Measurements from ENCODE around the gene NAB2. TPM values are rescaled to one million over a fixed set of nuclear protein-coding genes. Genes with fewer than 3 reads are reported as not detected.

NAB2 gene
- total and polyA plus RNA-seq, 9 of the 15 experiments (the other 6 are each of a cell fraction or from before 2014, with no cell fraction given) = 0.45 to 40.9 (median 20.4) TPM

DNA sequence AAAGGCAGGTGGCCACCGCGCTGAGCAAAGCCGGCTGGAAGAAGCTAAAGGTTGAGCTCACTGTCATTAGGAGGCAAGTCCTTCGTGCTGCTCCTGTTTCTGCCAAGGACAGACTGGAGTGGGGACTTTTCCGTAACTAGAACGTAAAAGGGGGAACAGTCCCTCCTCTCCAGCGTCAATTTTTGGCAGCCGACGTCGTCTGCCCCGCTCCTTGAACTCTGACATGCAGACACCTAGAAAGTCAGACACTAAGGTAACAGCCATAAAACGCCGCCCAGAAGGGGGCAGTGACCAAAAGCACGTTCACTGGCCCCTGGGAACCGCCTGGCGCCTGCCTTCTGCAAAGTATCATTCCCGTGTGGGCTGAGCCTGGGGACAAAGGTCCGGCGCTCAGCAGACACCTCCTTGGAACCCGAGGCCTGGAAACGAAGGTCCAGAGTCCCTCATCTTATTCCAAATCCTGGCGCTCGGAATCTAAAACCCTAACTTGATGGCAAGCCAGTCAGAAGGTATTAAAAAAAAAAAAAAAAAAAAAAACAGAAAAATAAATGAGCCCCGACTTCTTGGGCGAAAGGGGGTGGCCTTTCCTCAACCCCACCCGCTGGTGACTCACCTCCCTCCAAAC lies 38.3 kb downstream of the NAB2 start:
- FAIRE-seq = peak; percentile 74
- H3K9me3 ChIP-seq (replicated peaks; ENCODE audit: control insufficient read depth, insufficient read depth, low read depth, low read length) = peaks cover 7% of the 10 kb centered on the region
- H3K4me1 ChIP-seq (replicated peaks in 1 of 2; ENCODE audit: control insufficient read depth in 2 of 2, insufficient read depth in 2 of 2, low read length in 2 of 2) = peaks cover 9 to 28% of the 10 kb centered on the region in 2 experiments
- peak; percentile 66 to 88 (median 71) for DNase-seq (ENCODE audit: extremely low read depth in 1 of 4, low spot score in 3 of 4)
- no peaks in the 10 kb centered on the region for H3K27me3 ChIP-seq (ENCODE audit: control insufficient read depth in 2 of 2, insufficient read depth in 2 of 2, low read length in 2 of 2)
- intact Hi-C loops (cut with micrococcal nuclease) (loop anchor here (10.0 kb wide), 1 partner anchor 118 kb away; no protein-coding TSS in a partner anchor), in situ Hi-C loops (cut with MboI) (no loop called here)
- no peaks in the 10 kb centered on the region for H3K79me2 ChIP-seq (ENCODE audit: control insufficient read depth, insufficient read depth, low read length)
- ChIA-PET POLR2A (interaction anchor here (0.8 to 1.5 kb wide), 7 partner anchors 9 to 66 kb away, joined by 3 to 6 read pairs (median 4); no protein-coding TSS in a partner anchor), CTCF (ENCODE audit: low intra/inter-chr PET ratio) (interaction anchor here (0.6 to 1.2 kb wide), 4 partner anchors 47 to 69 kb away, joined by 3 to 5 read pairs (median 4); no protein-coding TSS in a partner anchor)
- BruUV-seq (replicated peaks) = no TSS peak
- H3K4me2 ChIP-seq (ENCODE audit: insufficient read depth, low read length) = peak overlapping the region; percentile 86
- peak overlapping the region; percentile 59 for H3K4me3 ChIP-seq
- H3K36me3 ChIP-seq (ENCODE audit: control insufficient read depth, insufficient read depth, low read length) = no peaks in the 10 kb centered on the region
- H2AFZ ChIP-seq (ENCODE audit: low read depth, low read length) = peak overlapping the region; percentile 91
- no peak overlapping the region for H3K27ac ChIP-seq (ENCODE audit: extremely low read depth, low read depth, low read length)
- no peaks in the 10 kb centered on the region for H4K20me1 ChIP-seq (replicated peaks; ENCODE audit: control insufficient read depth, insufficient read depth, low read length)
- peak; percentile 91 for ATAC-seq
- H3K9me1 ChIP-seq (ENCODE audit: control insufficient read depth, insufficient read depth, low read length) = no peaks in the 10 kb centered on the region
- 3% methylated on average over 24 of the region's 26 CpGs for WGBS (ENCODE audit: insufficient coverage, low coverage, missing lambda C conversion rate)
- H3K9ac ChIP-seq (ENCODE audit: insufficient read depth in 1 of 2, low read depth in 2 of 2, low read length in 2 of 2) = peak overlapping the region; percentile 23 to 95; a peak in 3 of 4 replicates
- TF ChIP-seq CBX3 (IDR thresholded peaks at IDR 0.05; ENCODE audit: borderline replicate concordance in 1 of 2, low read length in 2 of 2) (peak in 1 of 2 experiments; percentile 49; a peak in 1 of 3 replicates), TEAD4 (IDR thresholded peaks at IDR 0.05; ENCODE audit: low read length) (no peak), TEAD4 (CRISPR knock-in tag; IDR thresholded peaks at IDR 0.05; ENCODE audit: borderline replicate concordance) (no peak), HDAC2 (IDR thresholded peaks at IDR 0.05) (peak; percentile 37; the same call in 1 of the 2 replicates), TEAD1 (CRISPR knock-in tag; IDR thresholded peaks at IDR 0.05) (no peak), HNRNPLL (IDR thresholded peaks at IDR 0.05; ENCODE audit: low read depth, low read length, poor library complexity, severe bottlenecking) (no peak), ZNF436 (CRISPR knock-in tag; IDR thresholded peaks at IDR 0.05) (no peak), MAFF (IDR thresholded peaks at IDR 0.05; ENCODE audit: low read length) (no peak), ARHGAP35 (IDR thresholded peaks at IDR 0.05; ENCODE audit: partially characterized antibody) (no peak), SIX5 (IDR thresholded peaks at IDR 0.05; ENCODE audit: borderline replicate concordance in 1 of 2, insufficient read depth in 1 of 2, low read depth in 1 of 2, low read length in 2 of 2) (no peak), ZBTB7A (IDR thresholded peaks at IDR 0.05; ENCODE audit: borderline replicate concordance, control insufficient read depth, low read depth, low read length) (peak; percentile 52; the same call in 1 of the 2 replicates), U2AF2 (optimal IDR thresholded peaks at IDR 0.05; ENCODE audit: low read depth, low read length) (no peak), SMAD4 (CRISPR knock-in tag; conservative IDR thresholded peaks at IDR 0.05) (peak; percentile 58), RB1 (IDR thresholded peaks at IDR 0.05; ENCODE audit: low read depth) (peak; percentile 65; the same call in 1 of the 2 replicates)
- TF ChIP-seq, protein P1, sequence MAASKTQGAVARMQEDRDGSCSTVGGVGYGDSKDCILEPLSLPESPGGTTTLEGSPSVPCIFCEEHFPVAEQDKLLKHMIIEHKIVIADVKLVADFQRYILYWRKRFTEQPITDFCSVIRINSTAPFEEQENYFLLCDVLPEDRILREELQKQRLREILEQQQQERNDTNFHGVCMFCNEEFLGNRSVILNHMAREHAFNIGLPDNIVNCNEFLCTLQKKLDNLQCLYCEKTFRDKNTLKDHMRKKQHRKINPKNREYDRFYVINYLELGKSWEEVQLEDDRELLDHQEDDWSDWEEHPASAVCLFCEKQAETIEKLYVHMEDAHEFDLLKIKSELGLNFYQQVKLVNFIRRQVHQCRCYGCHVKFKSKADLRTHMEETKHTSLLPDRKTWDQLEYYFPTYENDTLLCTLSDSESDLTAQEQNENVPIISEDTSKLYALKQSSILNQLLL (CRISPR knock-in tag; IDR thresholded peaks at IDR 0.05; ENCODE audit: borderline replicate concordance) = no peak
- TF ChIP-seq, protein P2, sequence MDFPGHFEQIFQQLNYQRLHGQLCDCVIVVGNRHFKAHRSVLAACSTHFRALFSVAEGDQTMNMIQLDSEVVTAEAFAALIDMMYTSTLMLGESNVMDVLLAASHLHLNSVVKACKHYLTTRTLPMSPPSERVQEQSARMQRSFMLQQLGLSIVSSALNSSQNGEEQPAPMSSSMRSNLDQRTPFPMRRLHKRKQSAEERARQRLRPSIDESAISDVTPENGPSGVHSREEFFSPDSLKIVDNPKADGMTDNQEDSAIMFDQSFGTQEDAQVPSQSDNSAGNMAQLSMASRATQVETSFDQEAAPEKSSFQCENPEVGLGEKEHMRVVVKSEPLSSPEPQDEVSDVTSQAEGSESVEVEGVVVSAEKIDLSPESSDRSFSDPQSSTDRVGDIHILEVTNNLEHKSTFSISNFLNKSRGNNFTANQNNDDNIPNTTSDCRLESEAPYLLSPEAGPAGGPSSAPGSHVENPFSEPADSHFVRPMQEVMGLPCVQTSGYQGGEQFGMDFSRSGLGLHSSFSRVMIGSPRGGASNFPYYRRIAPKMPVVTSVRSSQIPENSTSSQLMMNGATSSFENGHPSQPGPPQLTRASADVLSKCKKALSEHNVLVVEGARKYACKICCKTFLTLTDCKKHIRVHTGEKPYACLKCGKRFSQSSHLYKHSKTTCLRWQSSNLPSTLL (IDR thresholded peaks at IDR 0.05) = no peak

All from K562 (cell line).